Measurements from ENCODE around the gene NAPA.

Gene NAPA

DNA sequence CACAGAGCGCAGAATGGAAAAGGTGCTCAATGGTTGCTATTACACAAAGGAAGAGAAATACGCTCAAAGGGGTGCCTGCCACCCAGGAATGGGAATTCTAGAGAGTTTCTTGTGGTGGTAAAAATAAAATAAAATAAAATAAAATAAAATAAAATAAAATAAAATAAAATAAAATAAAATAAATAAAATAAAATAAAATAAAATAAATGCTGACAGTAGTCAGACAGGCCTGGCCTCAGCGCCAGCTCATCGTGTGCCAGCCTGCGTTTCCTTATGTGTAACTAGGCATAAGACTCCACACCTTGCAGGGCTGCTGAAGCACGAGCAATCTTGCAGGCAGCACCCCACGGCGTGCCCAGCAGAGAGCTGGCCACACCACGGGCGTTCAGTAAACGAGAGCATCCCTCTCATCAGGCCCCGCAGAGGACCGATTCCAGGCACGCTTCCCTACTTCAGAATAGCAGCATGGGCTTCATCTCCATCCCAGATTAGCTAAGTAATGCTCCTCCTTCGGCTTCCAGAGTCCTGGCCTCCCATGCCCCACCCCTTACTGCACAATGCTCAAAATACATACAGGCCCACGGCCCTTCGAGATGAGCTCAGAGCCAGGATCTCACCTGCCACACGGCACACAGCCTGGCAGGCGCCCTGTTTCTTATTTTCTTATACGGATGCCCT lies 5.6 kb downstream of the NAPA start:
- peaks cover 77% of the 10 kb centered on the region for H3K79me2 ChIP-seq (ENCODE audit: insufficient read depth, low read length)
- peaks cover 40% of the 10 kb centered on the region for H4K20me1 ChIP-seq (ENCODE audit: insufficient read depth, low read length, poor library complexity, severe bottlenecking)
- H3K36me3 ChIP-seq (ENCODE audit: insufficient read depth, low read length), result no peaks in the 10 kb centered on the region
- H2AFZ ChIP-seq (ENCODE audit: low read length), result no peak overlapping the region
- H3K9me2 ChIP-seq (replicated peaks; ENCODE audit: low read depth, low read length), result no peaks in the 10 kb centered on the region
- H3K9ac ChIP-seq (ENCODE audit: low read depth, low read length, poor library complexity, severe bottlenecking), result peak overlapping the region; percentile 95
- no peak overlapping the region for H3K4me2 ChIP-seq (ENCODE audit: low read depth, low read length, poor library complexity, severe bottlenecking)
- TF ChIP-seq, protein P1, sequence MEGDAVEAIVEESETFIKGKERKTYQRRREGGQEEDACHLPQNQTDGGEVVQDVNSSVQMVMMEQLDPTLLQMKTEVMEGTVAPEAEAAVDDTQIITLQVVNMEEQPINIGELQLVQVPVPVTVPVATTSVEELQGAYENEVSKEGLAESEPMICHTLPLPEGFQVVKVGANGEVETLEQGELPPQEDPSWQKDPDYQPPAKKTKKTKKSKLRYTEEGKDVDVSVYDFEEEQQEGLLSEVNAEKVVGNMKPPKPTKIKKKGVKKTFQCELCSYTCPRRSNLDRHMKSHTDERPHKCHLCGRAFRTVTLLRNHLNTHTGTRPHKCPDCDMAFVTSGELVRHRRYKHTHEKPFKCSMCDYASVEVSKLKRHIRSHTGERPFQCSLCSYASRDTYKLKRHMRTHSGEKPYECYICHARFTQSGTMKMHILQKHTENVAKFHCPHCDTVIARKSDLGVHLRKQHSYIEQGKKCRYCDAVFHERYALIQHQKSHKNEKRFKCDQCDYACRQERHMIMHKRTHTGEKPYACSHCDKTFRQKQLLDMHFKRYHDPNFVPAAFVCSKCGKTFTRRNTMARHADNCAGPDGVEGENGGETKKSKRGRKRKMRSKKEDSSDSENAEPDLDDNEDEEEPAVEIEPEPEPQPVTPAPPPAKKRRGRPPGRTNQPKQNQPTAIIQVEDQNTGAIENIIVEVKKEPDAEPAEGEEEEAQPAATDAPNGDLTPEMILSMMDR (conservative IDR thresholded peaks at IDR 0.05; ENCODE audit: low read length), result no peak
- no peak for TF ChIP-seq EZH2phosphoT487 (IDR thresholded peaks at IDR 0.05; ENCODE audit: borderline replicate concordance)
- no peaks in the 10 kb centered on the region for H3K9me3 ChIP-seq (ENCODE audit: insufficient read depth, low read depth, low read length)
- H3K4me3 ChIP-seq (ENCODE audit: low read length, poor library complexity, severe bottlenecking), result no peak overlapping the region
- peaks cover 18% of the 10 kb centered on the region for H3K4me1 ChIP-seq (ENCODE audit: insufficient read depth, low read length, poor library complexity, severe bottlenecking)
- H3K27me3 ChIP-seq (ENCODE audit: insufficient read depth, low read length, poor library complexity, severe bottlenecking), result no peaks in the 10 kb centered on the region
- no peaks in the 10 kb centered on the region for H3F3A ChIP-seq (ENCODE audit: low read depth)

DNA sequence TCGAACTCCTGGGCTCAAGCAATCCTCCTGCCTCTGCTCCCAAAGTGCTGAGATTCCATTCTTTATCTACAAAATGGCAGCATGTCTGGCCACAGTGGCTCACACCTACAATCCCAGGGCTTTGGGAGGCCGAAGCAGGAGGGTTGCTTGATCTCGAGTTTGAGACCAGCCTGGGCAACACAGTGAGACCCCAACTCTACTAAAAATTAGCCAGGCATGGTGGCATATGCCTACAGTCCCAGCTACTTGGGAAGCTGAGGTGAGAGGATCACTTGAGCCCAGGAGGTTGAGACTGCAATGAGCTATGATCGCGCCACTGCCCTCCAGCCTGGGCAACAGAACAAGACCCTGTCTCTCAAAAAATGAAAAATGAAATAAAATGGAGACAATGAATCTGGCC lies 6.1 kb downstream of the NAPA start:
- Histone ChIP-seq H3K4me3 (ENCODE audit: low read length, poor library complexity, severe bottlenecking) (no peak overlapping the region), H3K4me2 (ENCODE audit: low read depth, low read length, poor library complexity, severe bottlenecking) (no peak overlapping the region), H3K27me3 (ENCODE audit: insufficient read depth, low read length, poor library complexity, severe bottlenecking) (no peaks in the 10 kb centered on the region), H3K9me3 (ENCODE audit: insufficient read depth, low read depth, low read length) (no peaks in the 10 kb centered on the region), H3K79me2 (ENCODE audit: insufficient read depth, low read length) (peaks cover 71% of the 10 kb centered on the region), H3K4me1 (ENCODE audit: insufficient read depth, low read length, poor library complexity, severe bottlenecking) (peaks cover 18% of the 10 kb centered on the region), H2AFZ (ENCODE audit: low read length) (no peak overlapping the region), H4K20me1 (ENCODE audit: insufficient read depth, low read length, poor library complexity, severe bottlenecking) (peaks cover 36% of the 10 kb centered on the region), H3K9me2 (replicated peaks; ENCODE audit: low read depth, low read length) (no peaks in the 10 kb centered on the region), H3F3A (ENCODE audit: low read depth) (no peaks in the 10 kb centered on the region), H3K36me3 (ENCODE audit: insufficient read depth, low read length) (peaks cover 4% of the 10 kb centered on the region; the same call in 1 of the 2 replicates), H3K9ac (ENCODE audit: low read depth, low read length, poor library complexity, severe bottlenecking) (no peak overlapping the region)
- TF ChIP-seq, protein P1 (conservative IDR thresholded peaks at IDR 0.05; ENCODE audit: low read length), result no peak
- no peak for TF ChIP-seq EZH2phosphoT487 (IDR thresholded peaks at IDR 0.05; ENCODE audit: borderline replicate concordance)

DNA sequence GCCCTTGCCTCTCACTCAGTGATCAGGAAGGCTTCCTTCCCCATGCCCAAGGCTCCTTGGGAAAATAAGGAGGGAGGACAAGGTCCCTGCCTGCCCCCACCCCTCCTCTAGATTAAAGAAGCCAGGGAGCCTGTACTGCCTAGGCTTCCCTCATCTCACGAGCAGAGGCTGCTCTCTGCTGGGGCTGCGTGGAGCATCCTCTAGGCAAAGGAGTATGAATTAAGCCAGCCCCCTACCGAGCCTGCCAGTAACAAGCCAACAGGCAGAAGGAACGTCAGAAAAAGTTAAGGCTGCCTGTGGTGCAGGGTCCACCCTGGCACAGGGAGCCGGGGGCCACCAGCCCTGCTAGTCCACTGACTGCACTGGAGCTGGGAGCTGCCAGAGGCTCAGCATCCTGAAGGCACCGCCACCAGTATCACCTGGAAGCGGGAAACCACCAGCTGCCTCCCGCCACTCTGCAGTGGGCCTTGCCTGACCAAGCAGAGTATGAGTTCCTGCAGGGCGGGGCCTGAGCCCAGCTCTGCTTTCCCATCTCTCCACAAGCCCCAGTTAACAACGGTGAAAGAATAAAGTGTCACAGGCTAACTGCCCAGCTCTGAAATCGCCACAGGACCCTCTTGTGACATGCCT lies 6.8 kb downstream of the NAPA start:
- H2AFZ ChIP-seq (ENCODE audit: low read length), result no peak overlapping the region
- no peak overlapping the region for H3K9ac ChIP-seq (ENCODE audit: low read depth, low read length, poor library complexity, severe bottlenecking)
- peak overlapping the region; percentile 2 for H3K4me2 ChIP-seq (ENCODE audit: low read depth, low read length, poor library complexity, severe bottlenecking)
- H3K27me3 ChIP-seq (ENCODE audit: insufficient read depth, low read length, poor library complexity, severe bottlenecking), result no peaks in the 10 kb centered on the region
- TF ChIP-seq, protein P1 (conservative IDR thresholded peaks at IDR 0.05; ENCODE audit: low read length), result no peak
- no peak for TF ChIP-seq EZH2phosphoT487 (IDR thresholded peaks at IDR 0.05; ENCODE audit: borderline replicate concordance)
- peaks cover 11% of the 10 kb centered on the region; the same call in 1 of the 2 replicates for H3K36me3 ChIP-seq (ENCODE audit: insufficient read depth, low read length)
- peaks cover 64% of the 10 kb centered on the region for H3K79me2 ChIP-seq (ENCODE audit: insufficient read depth, low read length)
- peaks cover 33% of the 10 kb centered on the region for H4K20me1 ChIP-seq (ENCODE audit: insufficient read depth, low read length, poor library complexity, severe bottlenecking)
- H3F3A ChIP-seq (ENCODE audit: low read depth), result no peaks in the 10 kb centered on the region
- no peaks in the 10 kb centered on the region for H3K9me3 ChIP-seq (ENCODE audit: insufficient read depth, low read depth, low read length)
- H3K4me1 ChIP-seq (ENCODE audit: insufficient read depth, low read length, poor library complexity, severe bottlenecking), result peaks cover 12% of the 10 kb centered on the region
- no peak overlapping the region for H3K4me3 ChIP-seq (ENCODE audit: low read length, poor library complexity, severe bottlenecking)
- no peaks in the 10 kb centered on the region for H3K9me2 ChIP-seq (replicated peaks; ENCODE audit: low read depth, low read length)

All from Loucy (cell line).